GM18502 (cell line): ENCODE results near the gene GIMD1.
"Not testable (repeated sequence)": the region's sequence is repeated elsewhere in the genome, so short reads cannot be mapped to it uniquely, and the experiment has no call there.

ENCODE experiments used
- ATAC-seq: cut with Tn5 transposase; IDR thresholded peaks from one replicate; pipeline ENCODE4 v1.9.1; 2021; ENCODE audit warnings: mild to moderate bottlenecking; ENCODE audit not compliant: unreplicated experiment, poor library complexity

Gene GIMD1

DNA sequence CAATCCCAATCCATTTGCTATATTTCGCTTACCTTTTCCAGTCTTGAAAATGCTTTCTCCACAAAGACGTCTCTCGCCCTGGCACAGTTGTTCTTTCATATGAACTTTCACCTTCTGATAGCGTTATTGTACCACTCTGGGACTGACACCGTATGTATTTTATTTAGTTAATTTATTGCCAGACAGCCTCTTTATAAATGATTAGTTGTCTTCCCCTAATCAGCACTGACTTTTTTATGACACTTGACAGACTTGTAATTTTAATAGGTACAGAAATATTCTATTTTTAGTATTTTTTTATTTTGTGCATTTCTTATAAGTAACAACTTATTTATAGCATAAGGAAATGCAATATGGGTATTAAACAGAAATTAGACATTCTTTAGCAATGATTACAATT is at the start of gene GIMD1:
Gene GIMD1, minus strand, starts transcription at position 101 of the 400 bp plus-strand sequence. CDS start 1,343 bp downstream, outside the sequence.
- ATAC-seq = no peak

GRCh38 chr4:106414366-106414765 is 45.8 kb upstream of the GIMD1 start:
- ATAC-seq = no peak

DNA sequence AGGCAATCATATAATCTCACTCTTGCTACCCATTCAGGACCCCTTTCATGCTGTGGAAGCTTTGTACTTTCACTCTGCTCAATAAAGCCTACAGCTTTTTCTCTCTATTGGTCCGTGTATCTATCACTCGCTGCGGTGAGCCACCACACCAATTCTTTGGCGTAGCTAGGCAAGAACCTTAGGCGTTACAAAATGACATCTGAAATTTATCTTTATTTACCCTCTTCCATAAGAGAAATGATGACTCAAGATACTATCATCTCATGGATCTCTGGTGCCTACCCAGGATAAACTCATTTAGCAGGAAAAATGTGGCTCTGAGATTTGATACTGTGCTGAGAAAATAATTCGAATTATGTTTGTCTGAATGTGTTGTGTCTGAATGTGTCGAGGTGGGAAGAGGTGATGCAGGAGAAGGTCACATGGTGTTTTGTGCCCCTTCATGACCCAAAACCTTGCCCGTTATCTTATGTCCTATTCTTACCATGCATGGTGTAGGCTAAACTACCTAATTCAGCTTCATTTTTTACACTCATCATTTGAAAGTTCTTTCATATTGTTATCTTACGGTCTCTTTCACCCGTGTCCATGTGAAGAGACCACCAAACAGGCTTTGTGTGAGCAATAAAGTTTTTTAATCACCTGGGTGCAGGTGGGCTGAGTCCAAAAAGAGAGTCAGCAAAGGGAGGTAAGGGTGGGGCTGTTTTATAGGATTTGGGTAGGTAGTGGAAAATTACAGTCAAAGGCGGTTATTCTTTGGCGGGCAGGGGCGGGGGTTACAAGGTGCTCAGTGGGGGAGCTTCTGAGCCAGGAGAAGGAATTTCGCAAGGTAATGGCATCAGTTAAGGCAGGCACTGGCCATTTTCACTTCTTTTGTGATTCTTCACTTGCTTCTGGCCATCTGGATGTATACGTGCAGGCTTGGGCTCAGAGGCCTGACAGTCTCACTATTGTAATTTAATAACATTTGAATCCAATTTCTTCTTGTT is 41.6 kb upstream of the GIMD1 start:
- no peak for ATAC-seq

DNA sequence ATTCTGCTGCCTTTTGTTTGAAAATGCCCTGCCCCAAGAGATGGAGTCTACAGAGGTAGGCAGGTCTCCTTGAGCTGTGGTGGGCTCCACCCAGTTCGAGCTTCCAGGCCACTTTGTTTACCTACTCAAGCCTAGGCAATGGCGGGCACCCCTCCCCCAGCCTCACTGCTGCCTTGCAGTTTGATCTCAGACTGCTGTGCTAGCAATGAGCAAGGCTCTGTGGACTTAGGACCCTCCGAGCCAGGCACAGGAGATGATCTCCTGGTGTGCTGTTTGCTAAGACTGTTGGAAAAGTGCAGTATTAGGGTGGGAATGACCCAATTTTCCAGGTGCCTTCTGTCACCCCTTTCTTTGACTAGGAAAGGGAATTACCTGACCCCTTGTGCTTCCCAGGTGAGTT is 39.4 kb upstream of the GIMD1 start:
- ATAC-seq = not testable (repeated sequence)

DNA sequence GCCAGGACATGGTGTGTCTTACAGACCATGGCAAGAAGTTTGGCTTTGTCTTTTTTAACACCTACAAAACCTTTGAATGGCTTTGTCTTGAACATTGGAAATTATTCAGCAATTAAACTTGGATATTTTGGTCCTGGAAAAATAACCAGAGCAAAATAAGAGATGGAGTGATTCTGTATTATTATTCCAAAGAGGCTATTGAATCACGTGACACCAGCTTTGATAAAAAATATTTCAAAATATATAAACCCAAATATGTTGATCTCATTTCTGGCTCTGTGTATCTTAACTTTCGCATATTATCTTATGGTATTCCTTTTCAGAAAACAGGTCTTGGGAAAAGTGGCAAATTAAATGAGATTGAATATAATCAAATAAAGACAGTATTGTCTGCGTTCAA is 32.6 kb upstream of the GIMD1 start:
- no peak for ATAC-seq

DNA sequence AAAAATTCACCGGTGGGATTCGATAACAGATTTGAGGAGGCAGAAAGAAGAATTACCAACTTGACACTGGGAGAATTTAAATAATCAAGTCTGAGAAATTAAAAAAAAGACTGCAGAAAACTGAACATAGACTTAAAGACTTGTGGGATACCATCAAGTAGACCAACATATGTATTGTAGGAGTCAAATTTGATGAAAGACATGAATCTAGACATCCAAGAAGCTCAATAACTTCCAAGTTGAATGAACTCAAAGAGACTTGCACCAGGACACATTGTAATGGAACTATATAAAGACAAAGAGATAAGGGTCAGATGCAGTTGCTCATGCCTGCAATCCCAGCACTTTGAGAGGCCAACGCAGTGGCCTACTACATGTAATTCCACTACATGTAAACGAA is 30.3 kb upstream of the GIMD1 start:
- not testable (repeated sequence) for ATAC-seq

GRCh38 chr4:106395582-106395981 is 27.0 kb upstream of the GIMD1 start:
- no peak for ATAC-seq

- no peak for ATAC-seq
These were observed 17.3 kb upstream of the GIMD1 start for GRCh38 chr4:106385853-106386393.

GRCh38 chr4:106384878-106385277 is 16.3 kb upstream of the GIMD1 start:
- no peak for ATAC-seq

DNA sequence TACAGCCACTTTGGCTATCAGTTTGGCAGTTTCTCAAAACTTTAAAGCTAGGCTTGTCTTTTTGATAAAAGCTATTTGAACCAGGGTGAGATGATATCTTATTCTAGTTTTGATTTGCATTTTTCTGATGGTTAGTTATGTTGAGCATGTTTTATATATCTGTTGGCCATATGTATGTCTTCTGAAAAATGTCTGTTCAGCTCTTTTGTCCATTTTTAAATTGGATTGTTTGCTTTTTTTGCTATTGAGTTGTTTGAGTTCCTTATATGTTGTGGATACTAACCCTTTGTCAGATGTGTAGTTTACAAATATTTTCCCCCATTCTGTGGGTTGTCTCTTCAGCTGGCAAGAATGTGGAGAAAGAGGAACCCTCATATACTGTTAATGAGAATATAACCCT is 11.6 kb upstream of the GIMD1 start:
- ATAC-seq = no peak

DNA sequence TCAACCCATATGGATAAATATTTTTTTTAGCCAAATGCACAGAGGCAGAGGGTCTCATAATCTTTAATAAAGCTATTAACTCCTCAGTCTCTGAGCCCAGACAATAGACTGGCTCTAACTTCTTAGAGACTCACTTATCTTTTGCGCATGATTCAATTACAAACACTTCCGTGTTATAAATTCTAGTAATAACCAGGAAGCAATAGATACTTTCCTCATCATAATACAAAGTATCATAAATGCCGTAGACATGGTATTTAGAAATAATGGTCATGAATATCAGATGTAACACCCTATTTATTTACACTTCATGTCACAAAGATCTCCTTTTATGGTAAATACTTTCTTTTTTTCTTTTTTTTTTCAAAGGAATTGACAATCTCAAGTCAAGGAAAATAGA is 4.4 kb upstream of the GIMD1 start:
- ATAC-seq = no peak

- ATAC-seq = no peak
These were observed 2.6 kb upstream of the GIMD1 start for GRCh38 chr4:106371161-106371560.

GRCh38 chr4:106370214-106370613 is 1.6 kb upstream of the GIMD1 start:
- no peak for ATAC-seq

DNA sequence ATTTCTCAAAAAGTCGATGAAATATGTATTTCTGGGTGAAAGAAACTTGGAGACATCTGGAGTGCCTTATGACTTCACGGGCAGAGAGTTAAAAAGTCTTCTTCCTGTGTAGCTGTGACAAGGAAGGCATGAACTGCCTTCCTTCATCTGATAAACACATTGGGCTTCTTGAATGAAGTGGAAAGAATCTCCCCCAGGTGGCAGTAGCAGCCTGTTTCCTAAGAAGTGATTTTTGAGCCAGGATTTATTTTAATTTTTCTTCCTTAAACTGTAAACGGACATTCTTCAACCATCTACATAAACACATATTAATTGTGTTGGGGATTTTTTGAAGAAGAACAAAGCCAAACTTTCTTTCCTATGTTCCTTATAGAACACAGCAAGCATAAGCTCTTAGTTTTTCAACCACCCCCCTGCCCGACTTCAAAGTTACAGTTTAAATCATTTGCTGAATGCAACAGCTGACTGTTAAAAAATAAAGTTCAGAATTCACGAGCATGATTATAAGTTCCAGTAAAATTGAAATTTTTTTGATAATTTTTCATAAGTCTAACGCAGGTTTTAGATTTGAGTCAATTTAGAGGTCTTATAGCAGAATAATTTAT is 980 bp upstream of the GIMD1 start:
- peak; percentile 78 for ATAC-seq

DNA sequence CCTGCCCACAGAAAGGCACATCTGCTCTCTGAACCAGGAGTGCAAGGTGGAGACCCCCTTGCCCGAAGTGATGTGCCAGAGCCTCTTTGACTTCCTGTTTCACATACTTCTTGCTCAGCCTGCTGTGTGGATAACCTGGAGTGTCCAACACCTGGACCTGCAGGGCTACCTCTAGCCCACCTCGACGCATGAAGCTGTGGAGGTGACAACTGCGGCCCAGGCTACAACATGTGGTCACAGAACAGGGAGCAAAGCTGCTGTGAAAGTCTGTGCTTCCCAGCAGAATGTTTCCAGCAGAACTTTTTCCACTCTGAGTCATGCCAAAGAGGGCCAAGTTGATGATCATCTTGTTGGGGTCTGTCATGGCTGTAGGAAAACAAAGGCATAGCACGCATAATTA is 1.5 kb downstream of the GIMD1 start:
- ATAC-seq = no peak

DNA sequence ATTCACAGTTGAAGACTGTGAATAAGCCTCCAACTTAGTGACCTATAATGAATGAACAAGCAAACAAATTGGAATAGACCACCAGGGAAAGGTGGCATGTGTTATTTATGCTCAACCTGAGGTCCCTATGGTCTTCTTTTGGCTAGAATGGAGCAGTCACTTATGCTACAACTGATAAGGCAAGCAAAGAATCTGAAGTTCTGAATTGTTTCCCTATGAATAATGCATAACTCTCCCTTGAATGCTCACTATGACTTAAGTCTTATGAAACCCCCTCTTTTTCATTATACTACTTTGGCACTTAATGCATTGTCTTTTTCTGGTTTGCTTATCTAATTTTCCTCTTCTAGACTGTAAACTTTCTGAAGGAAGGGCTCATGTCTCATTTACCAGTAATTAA is 2.6 kb downstream of the GIMD1 start:
- ATAC-seq = no peak

- no peak for ATAC-seq
These were observed 3.0 kb downstream of the GIMD1 start for GRCh38 chr4:106365613-106366012.

DNA sequence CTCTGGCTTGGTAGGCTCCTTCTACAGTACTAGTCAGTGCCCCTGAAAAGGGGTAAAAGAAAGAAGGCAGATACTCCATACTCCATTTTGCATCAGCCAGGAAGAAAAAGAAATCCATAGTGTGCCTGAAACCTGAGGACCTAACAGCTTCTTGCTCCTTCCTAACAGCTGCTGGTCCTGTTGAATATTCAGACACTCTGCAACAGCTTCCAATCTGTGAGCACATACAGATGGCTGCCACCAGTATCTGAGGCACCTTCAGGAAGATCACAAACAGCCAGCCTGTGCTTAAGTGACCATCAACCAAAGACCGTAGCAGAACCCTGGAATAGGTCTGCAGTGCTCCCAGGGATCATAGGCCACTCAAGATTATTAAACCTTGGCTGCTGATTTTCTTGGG is 4.3 kb downstream of the GIMD1 start:
- ATAC-seq = no peak

GRCh38 chr4:106362086-106362825 is 6.3 kb downstream of the GIMD1 start:
- no peak for ATAC-seq

DNA sequence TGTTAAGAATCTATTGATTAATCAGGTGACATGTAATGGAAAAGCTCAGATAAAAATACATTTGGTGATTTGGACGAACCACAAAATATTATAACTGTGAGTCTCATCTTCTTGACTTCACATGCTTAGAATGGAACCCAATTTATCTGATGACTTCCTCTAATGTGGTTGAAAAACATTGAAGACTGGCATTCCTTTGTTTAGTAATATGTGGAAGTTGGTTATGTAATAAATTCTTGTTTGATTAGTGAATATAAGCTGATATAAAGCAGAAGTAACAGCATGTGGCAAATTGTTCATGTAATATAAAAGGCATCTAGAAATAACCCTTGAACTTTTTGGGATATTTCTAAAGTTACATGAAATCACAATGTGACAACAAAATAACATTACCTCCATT is 9.7 kb downstream of the GIMD1 start:
- ATAC-seq = no peak

DNA sequence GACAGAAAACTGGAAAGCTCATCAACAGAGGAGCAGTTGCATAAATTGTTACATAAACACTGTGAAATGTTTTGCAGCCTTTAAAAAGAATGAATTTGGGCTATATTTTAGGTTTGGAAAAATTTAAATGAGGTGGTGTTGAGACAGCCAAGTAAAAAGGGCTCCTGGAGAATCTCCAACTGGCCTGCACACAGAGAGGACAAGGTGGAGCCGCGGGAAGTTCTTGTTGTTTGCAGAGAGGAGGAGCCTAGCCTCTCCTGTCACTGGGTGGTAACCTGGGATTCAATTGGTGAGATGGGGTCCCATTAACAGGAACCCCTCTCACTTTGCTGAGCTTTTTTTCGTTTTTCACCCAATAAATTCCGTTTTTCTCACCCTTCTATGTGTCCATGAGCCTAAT is 13.4 kb downstream of the GIMD1 start:
- no peak for ATAC-seq
